HepG2 (cell line): ENCODE measurements around the gene HLA-DMB. TPM values are rescaled to one million over a fixed set of nuclear protein-coding genes. Genes with fewer than 3 reads are reported as not detected.

Experiments used
- ARID4A ChIP-seq: sonication (generic); formaldehyde crosslinking; IDR thresholded peaks from 2 replicates; pipeline ENCODE4 v1.5.0; 2020; ENCODE audit warnings: mild to moderate bottlenecking, missing genetic modification reagents, borderline replicate concordance
- CAMTA2 ChIP-seq: sonication (generic); formaldehyde crosslinking; IDR thresholded peaks from 2 replicates; pipeline ENCODE4 v1.4.0; 2020; ENCODE audit warnings: mild to moderate bottlenecking, missing genetic modification reagents, borderline replicate concordance
- KAT8 ChIP-seq: IDR thresholded peaks from 2 replicates; pipeline ENCODE4 v1.6.1; 2016; ENCODE audit warnings: missing genetic modification reagents, missing compliant biosample characterization
- NFE2 ChIP-seq: sonication (generic); formaldehyde crosslinking; IDR thresholded peaks from 2 replicates; pipeline ENCODE4 v1.4.0; 2020; ENCODE audit warnings: missing genetic modification reagents
- RBAK ChIP-seq: sonication (generic); formaldehyde crosslinking; IDR thresholded peaks from 2 replicates; pipeline ENCODE4 v1.5.1; 2020; ENCODE audit warnings: mild to moderate bottlenecking, missing genetic modification reagents
- RFX1 ChIP-seq: fragments of 450-650 bp; IDR thresholded peaks from 2 replicates; pipeline ENCODE4 v1.6.1; 2017
- RFX3 ChIP-seq: IDR thresholded peaks from 2 replicates; pipeline ENCODE4 v1.6.1; 2016; ENCODE audit warnings: missing biosample characterization, missing genetic modification reagents
- SALL2 ChIP-seq: sonication (generic); formaldehyde crosslinking; IDR thresholded peaks from 2 replicates; pipeline ENCODE4 v1.8.1; 2023; ENCODE audit warnings: mild to moderate bottlenecking, missing genetic modification reagents, inconsistent platforms
- SIX4 ChIP-seq: sonication (generic); formaldehyde crosslinking; IDR thresholded peaks from 2 replicates; pipeline ENCODE4 v1.4.0; 2020; ENCODE audit warnings: missing genetic modification reagents
- SOX5 ChIP-seq: IDR thresholded peaks from 2 replicates; pipeline ENCODE4 v1.6.1; 2016; ENCODE audit warnings: borderline replicate concordance
- STAG1 ChIP-seq: sonication (generic); formaldehyde crosslinking; IDR thresholded peaks from 2 replicates; pipeline ENCODE4 v1.4.0; 2020; ENCODE audit warnings: missing genetic modification reagents
- ZBTB3 ChIP-seq: sonication (generic); formaldehyde crosslinking; IDR thresholded peaks from 2 replicates; pipeline ENCODE4 v1.4.0; 2020; ENCODE audit warnings: low read depth, mild to moderate bottlenecking, moderate library complexity, missing genetic modification reagents, borderline replicate concordance
- ZKSCAN5 ChIP-seq: sonication (generic); formaldehyde crosslinking; IDR thresholded peaks from 2 replicates; pipeline ENCODE4 v1.5.1; 2020; ENCODE audit warnings: mild to moderate bottlenecking, missing genetic modification reagents
- ZMYM4 ChIP-seq: sonication (generic); formaldehyde crosslinking; IDR thresholded peaks from 2 replicates; pipeline ENCODE4 v1.8.1; 2023; ENCODE audit warnings: mild to moderate bottlenecking, missing genetic modification reagents
- ZNF142 ChIP-seq: sonication (generic); formaldehyde crosslinking; IDR thresholded peaks from 2 replicates; pipeline ENCODE4 v1.4.0; 2020; ENCODE audit warnings: missing genetic modification reagents
- ZNF34 ChIP-seq: sonication (generic); formaldehyde crosslinking; IDR thresholded peaks from 2 replicates; pipeline ENCODE4 v1.4.0; 2020; ENCODE audit warnings: mild to moderate bottlenecking, missing genetic modification reagents, borderline replicate concordance
- ZNF562 ChIP-seq: sonication (generic); formaldehyde crosslinking; IDR thresholded peaks from 2 replicates; pipeline ENCODE4 v1.8.0; 2022; ENCODE audit warnings: missing genetic modification reagents, borderline replicate concordance
- ZNF773 ChIP-seq: sonication (generic); formaldehyde crosslinking; IDR thresholded peaks from 2 replicates; pipeline ENCODE4 v1.4.0; 2020; ENCODE audit warnings: missing genetic modification reagents, borderline replicate concordance
- polyA plus RNA-seq, 8 experiments: library from polyadenylated mRNA; depleted of rRNA in 3 of 8; stranded (reverse) in 7 of 8; unstranded in 1 of 8; fragments of >200 nt; fragmentation: Illumina TruSeq in 4 of 8; extraction: Trizol in 4 of 8; gene quantifications; 2 replicates each; pipeline versions ENCODE4 v1.2.1 to v1.2.3, GENCODE V29; 2011 to 2016; ENCODE audit warnings: low read depth in 4 of 8, missing spikeins in 1 of 8, mixed read lengths in 1 of 8; ENCODE audit not compliant: insufficient read depth in 1 of 8
- total RNA-seq, 5 experiments: library from RNA; depleted of rRNA; stranded (reverse); fragments of >200 nt; fragmentation: Illumina TruSeq; extraction: Trizol; gene quantifications; 2 replicates each; pipeline ENCODE4 v1.2.3, GENCODE V29; 2016; ENCODE audit warnings: low read depth in 1 of 5

Gene HLA-DMB
- total and polyA plus RNA-seq, 2 of the 13 experiments (the other 11 are each of a cell fraction or from before 2014, with no cell fraction given): not detected

GRCh38 chr6:32973144-32974015 lies 32.6 kb upstream of the HLA-DMB start (continued):
- TF ChIP-seq ZNF142: 0 out of 2 replicates have a peak, but pooled peaks have one; percentile 26
- peak; percentile 50; the same call in 1 of the 2 replicates for TF ChIP-seq ZNF34 (CRISPR knock-in tag)
- TF ChIP-seq RFX3 (CRISPR knock-in tag): peak; percentile 72
- no peak for TF ChIP-seq RBAK (CRISPR knock-in tag)
- TF ChIP-seq SOX5: no peak
- TF ChIP-seq CAMTA2 (CRISPR knock-in tag): no peak
- TF ChIP-seq ZNF562 (CRISPR knock-in tag): no peak
- no peak for TF ChIP-seq KAT8
- peak; percentile 39; the same call in 1 of the 2 replicates for TF ChIP-seq ARID4A (CRISPR knock-in tag)
- TF ChIP-seq STAG1 (CRISPR knock-in tag): no peak
- peak; percentile 2; the same call in 1 of the 2 replicates for TF ChIP-seq ZKSCAN5 (CRISPR knock-in tag)
- 0 out of 2 replicates have a peak, but pooled peaks have one; percentile 17 for TF ChIP-seq SALL2
- 0 out of 2 replicates have a peak, but pooled peaks have one; percentile 13 for TF ChIP-seq ZMYM4
- TF ChIP-seq RFX1: peak; percentile 69
- no peak for TF ChIP-seq ZNF773
- TF ChIP-seq NFE2: 0 out of 2 replicates have a peak, but pooled peaks have one; percentile 10
- 0 out of 2 replicates have a peak, but pooled peaks have one; percentile 43 for TF ChIP-seq ZBTB3 (CRISPR knock-in tag)
- TF ChIP-seq SIX4 (CRISPR knock-in tag): no peak
